Aorta (tissue), 5 donors: Measurements from ENCODE around the gene MYH11. TPM values are rescaled to one million over a fixed set of nuclear protein-coding genes. Genes with fewer than 3 reads are reported as not detected.

Experiments
- ATAC-seq: fragments of 200-7000 bp; cut with Tn5 transposase; one replicate; pipeline ENCODE4 v1.9.1; 2022; ENCODE audit warnings: moderate library complexity; ENCODE audit not compliant: low FRiP score
- DNase-seq, 2 donors: peaks; one replicate each; pipeline ENCODE4 v3.0.0-alpha.2; 2020
- H3K27ac ChIP-seq, 2 donors: one replicate each; pipeline ENCODE4 v1.5.1; 2013; ENCODE audit warnings: low read length in 2 of 2, mild to moderate bottlenecking in 2 of 2, moderate library complexity in 2 of 2, control low read depth in 1 of 2, inconsistent platforms in 1 of 2, low read depth in 1 of 2
- H3K27me3 ChIP-seq, 2 donors: one replicate each; pipeline ENCODE4 v1.6.1; 2013; ENCODE audit warnings: control low read depth in 1 of 2, low read length in 1 of 2, mild to moderate bottlenecking in 1 of 2, moderate library complexity in 1 of 2; ENCODE audit not compliant: insufficient read depth in 2 of 2, control insufficient read depth in 1 of 2
- H3K36me3 ChIP-seq, 2 donors: one replicate each; pipeline ENCODE4 v1.6.1; 2013; ENCODE audit warnings: control low read depth in 1 of 2, low read length in 1 of 2, mild to moderate bottlenecking in 1 of 2; ENCODE audit not compliant: insufficient read depth in 2 of 2, control insufficient read depth in 1 of 2
- H3K4me1 ChIP-seq, 2 donors: one replicate each; pipeline ENCODE4 v1.6.1; 2013; ENCODE audit warnings: low read length in 2 of 2, control low read depth in 1 of 2, mild to moderate bottlenecking in 1 of 2, moderate library complexity in 1 of 2; ENCODE audit not compliant: insufficient read depth in 2 of 2, control insufficient read depth in 1 of 2
- H3K4me3 ChIP-seq, 2 donors: one replicate each; pipeline ENCODE4 v1.5.1; 2013; ENCODE audit warnings: low read length in 2 of 2, control low read depth in 1 of 2, mild to moderate bottlenecking in 1 of 2
- H3K9me3 ChIP-seq: one replicate; pipeline ENCODE4 v1.6.1; 2013; ENCODE audit warnings: mild to moderate bottlenecking, low read length; ENCODE audit not compliant: control insufficient read depth
- WGBS, 2 donors: extraction: QIAGEN DNeasy Blood & Tissue Kit; methylation state at CpG; one replicate each; pipeline ENCODE4 v1.1.7; 2013; 5-methylcytosine and 5-hydroxymethylcytosine counted together
- intact Hi-C, 2 donors: fragments of 100-400 bp; cut with DNase I; formaldehyde crosslinking; loops; one replicate each; pipeline versions ENCODE4 v1.14.2 to v1.15.0; 2022
- polyA plus RNA-seq, 2 donors: library from polyadenylated mRNA; stranded (reverse); fragments of 200-250 nt; gene quantifications; one replicate each; pipeline ENCODE4 v1.2.3, GENCODE V29; 2013
- total RNA-seq, 2 donors: library from RNA; stranded (reverse); fragmentation: NEBNext Ultra II Directional; extraction: Animal tissue kit (Norgen Biotek cat#: 25700); gene quantifications; one replicate each; pipeline ENCODE4 v1.2.1, GENCODE V29; 2021
- donor health status: healthy with polysubstance abuse.
- donor health status: Bipolar disorder and iron deficiency.
- donor health status: DM: no; HTN: no; CAD: no.
- donor health status: DM: no; HTN: no; CAD: no.
- donor health status: DM: yes; HTN: yes; CAD: no.

MYH11 gene
- total and polyA plus RNA-seq, 4 donors: 631 to 2,053 (median 1,169) TPM

DNA sequence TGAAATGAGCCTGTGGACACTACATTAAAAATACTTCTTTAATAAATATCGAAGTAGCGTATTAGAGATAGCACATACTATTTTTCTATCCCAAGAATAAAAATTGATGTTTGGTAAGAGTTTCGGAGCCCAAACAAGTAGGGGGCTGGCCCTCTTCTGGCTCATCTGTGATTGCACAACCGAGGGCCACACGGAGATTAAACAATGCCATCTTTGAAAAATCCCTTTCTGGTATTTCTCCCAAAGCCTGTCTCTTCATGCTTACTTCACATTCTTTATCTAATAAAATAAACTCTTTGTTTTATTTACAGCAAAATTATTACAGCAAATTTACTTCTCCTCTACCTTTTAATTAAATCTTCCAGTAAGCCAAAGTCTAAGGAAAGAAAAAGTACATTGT lies 9.6 kb upstream of the MYH11 start:
- WGBS, 2 donors: 82 to 86% methylated on average over 5 of the region's 5 CpGs
- ATAC-seq: no peak
- DNase-seq: no peak
- intact Hi-C loops: no loop called here
- Histone ChIP-seq H3K27ac (no peak overlapping the region), H3K27me3 (no peaks in the 10 kb centered on the region), H3K4me3 (no peak overlapping the region), H3K9me3 (no peaks in the 10 kb centered on the region), H3K36me3 (peaks cover 0 to 1% of the 10 kb centered on the region in 2 donors), H3K4me1 (no peaks in the 10 kb centered on the region)

DNA sequence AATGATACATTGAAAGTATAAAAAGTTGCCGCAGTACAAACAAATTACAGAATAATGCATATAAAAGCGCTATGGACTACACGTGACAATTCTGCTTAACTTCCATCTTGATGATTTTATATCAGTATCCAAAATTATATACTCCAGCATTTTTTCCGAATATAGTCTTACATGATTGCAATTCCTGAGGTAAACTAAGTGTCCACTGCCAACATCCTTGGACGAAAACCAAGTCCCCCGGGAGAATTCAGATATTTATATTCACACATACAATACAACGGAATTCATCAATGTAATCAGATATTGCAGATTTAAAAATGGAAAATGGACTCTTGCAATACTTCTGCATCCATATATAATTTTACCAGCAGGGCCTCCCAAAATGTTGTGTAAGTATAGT lies 8.9 kb upstream of the MYH11 start:
- ATAC-seq (no peak), DNase-seq (no peak)
- 43 to 46% methylated on average over 7 of the region's 7 CpGs for WGBS, 2 donors
- Histone ChIP-seq H3K36me3 (peaks cover 0 to 1% of the 10 kb centered on the region in 2 donors), H3K4me3 (no peak overlapping the region), H3K27ac (no peak overlapping the region), H3K4me1 (no peaks in the 10 kb centered on the region), H3K27me3 (no peaks in the 10 kb centered on the region), H3K9me3 (no peaks in the 10 kb centered on the region)
- intact Hi-C loops: no loop called here

DNA sequence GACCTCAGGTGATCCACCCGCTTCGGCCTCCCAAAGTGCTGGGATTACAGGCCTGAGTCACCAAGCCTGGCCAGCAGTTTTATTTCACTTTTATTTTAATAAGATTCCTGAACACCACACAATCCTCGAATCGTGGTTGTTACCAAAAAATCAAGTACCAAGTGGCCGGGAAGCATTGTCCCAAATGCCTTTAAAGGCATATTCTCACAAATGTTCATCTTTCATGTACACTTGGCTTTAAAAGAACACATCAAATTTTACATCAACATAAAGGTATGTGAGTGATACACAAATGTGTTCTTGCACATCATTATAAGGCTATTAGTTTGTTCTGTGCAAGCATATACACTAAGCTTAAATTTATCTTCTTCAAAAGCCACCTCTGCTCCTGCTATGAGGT lies 8.1 kb upstream of the MYH11 start:
- H3K4me1 ChIP-seq: no peaks in the 10 kb centered on the region
- H3K36me3 ChIP-seq: peaks cover 0 to 1% of the 10 kb centered on the region in 2 donors
- no peak overlapping the region for H3K4me3 ChIP-seq
- no peak for DNase-seq
- WGBS, 2 donors: 80 to 82% methylated on average over 5 of the region's 5 CpGs
- no peak overlapping the region for H3K27ac ChIP-seq
- ATAC-seq: no peak
- no peaks in the 10 kb centered on the region for H3K27me3 ChIP-seq
- intact Hi-C loops: no loop called here
- H3K9me3 ChIP-seq: no peaks in the 10 kb centered on the region

DNA sequence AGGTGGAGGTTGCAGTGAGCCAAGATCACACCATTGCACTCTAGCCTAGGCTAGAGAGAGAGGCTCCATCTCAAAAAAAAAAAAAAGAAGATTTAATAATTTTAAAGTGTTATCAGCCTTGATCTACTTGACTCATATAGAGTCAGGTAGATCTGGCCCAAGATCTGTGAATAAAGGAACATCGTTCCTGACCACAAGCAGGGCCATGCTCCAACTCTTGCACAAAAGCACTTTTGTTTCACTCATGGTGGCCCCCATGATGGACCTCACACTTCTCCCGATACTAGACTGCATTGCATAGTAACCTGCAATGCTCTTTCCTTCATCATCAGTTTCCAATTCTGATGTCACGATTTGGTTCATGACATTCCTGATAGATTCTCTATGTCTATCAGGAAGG lies 5.2 kb upstream of the MYH11 start:
- H3K36me3 ChIP-seq: no peaks in the 10 kb centered on the region
- DNase-seq (no peak), ATAC-seq (no peak)
- no peak overlapping the region for H3K4me3 ChIP-seq
- intact Hi-C loops: no loop called here
- H3K4me1 ChIP-seq: no peaks in the 10 kb centered on the region
- no peaks in the 10 kb centered on the region for H3K27me3 ChIP-seq
- no peak overlapping the region for H3K27ac ChIP-seq
- 97 to 98% methylated on average over 3 of the region's 3 CpGs for WGBS, 2 donors
- H3K9me3 ChIP-seq: no peaks in the 10 kb centered on the region

DNA sequence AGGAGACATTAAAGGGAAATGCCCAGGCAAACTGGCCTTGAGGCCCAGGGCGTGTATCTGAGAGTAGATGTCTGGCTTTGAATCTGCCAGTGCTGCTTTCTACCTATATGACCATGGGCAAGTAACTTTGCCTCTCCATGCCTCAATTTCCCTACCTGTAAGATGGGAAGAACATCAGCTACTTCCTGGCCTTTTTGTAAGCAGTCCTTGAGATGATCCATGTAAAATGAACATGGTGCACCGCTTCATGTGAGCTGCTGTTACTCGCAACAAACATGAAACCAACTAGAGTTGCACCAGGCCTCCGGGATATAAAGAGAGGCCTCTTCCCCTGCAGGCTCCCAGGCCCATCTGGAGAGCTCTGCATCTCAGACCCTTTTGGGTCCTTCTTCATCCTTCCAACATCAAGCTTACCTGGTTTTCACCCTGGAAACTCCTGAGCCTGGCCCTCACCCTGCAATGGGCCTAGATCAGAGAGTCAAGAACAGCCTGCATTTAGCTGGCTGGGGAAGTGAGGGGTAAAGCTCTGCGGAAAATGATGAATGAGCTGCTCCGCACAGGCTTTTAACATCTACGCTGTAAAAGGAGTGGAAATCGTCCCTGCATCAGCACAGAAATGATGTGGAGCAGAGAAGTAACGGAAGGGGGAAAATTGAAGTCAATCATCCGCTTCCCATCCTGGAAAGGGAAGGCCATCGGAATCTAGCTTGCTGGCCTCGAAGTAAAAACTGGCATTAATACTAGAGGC lies 2.3 kb upstream of the MYH11 start:
- no peak for DNase-seq
- Histone ChIP-seq H3K9me3 (no peaks in the 10 kb centered on the region), H3K27me3 (no peaks in the 10 kb centered on the region), H3K36me3 (no peaks in the 10 kb centered on the region), H3K27ac (peak overlapping the region; percentile 96 to 97), H3K4me3 (no peak overlapping the region), H3K4me1 (no peaks in the 10 kb centered on the region)
- intact Hi-C loops: loop anchor here in 1 of 2 donors (10.0 kb wide), 1 partner anchor 226 kb away; no protein-coding TSS in a partner anchor
- ATAC-seq: no peak
- 67 to 73% methylated on average over 12 of the region's 12 CpGs for WGBS, 2 donors

DNA sequence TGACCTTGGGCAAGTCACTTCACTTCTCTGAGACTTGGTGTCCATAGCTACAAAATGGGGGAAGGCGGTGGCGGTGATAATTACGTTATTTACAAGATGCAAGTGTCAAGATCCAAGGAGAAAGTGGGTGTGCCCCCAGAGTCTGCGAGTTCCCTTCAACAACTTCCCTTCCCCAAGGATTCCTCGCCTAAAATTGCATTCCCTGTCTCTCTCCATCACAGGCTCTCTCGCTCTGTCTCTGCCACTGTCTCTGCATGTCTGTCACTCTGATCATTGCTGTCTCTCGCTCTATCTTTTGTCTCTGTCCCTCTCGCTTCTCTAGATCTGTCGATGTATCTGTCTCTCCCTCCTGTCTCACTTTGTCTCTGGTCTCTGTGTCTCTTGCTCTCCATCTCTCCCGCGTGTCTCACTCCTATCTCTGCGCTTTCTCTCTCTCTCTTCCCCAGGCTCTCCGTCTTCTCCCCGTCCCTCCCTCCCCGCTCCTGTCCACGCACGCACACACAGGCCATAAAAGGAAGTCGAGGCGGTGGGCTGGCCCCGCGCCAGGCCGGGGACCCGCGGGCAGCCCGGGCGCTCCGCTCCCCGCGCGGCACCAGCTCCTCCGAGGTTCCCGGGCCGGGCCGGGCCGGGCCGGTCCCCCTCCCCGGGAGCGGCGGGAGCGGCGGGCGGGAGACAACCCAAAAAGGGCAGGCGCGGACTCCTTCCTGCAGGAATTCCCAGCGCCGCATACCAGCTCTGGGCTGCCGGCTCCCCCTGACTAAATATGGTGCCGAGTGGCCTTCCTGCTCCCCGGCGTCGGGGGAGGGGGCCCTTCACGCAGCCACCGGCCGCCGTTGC lies 1.1 kb upstream of the MYH11 start:
- DNase-seq (peak; percentile 85 to 91), ATAC-seq (peak; percentile 84)
- H3K36me3 ChIP-seq: no peaks in the 10 kb centered on the region
- WGBS, 2 donors: 1% methylated on average over 45 to 55 of the region's 55 CpGs
- no peaks in the 10 kb centered on the region for H3K4me1 ChIP-seq
- H3K27me3 ChIP-seq: no peaks in the 10 kb centered on the region
- H3K9me3 ChIP-seq: no peaks in the 10 kb centered on the region
- peak overlapping the region; percentile 96 to 97 for H3K27ac ChIP-seq
- peak overlapping the region; percentile 83 to 99 for H3K4me3 ChIP-seq
- intact Hi-C loops: loop anchor here in 1 of 2 donors (10.0 kb wide), 1 partner anchor 227 kb away; no protein-coding TSS in a partner anchor

DNA sequence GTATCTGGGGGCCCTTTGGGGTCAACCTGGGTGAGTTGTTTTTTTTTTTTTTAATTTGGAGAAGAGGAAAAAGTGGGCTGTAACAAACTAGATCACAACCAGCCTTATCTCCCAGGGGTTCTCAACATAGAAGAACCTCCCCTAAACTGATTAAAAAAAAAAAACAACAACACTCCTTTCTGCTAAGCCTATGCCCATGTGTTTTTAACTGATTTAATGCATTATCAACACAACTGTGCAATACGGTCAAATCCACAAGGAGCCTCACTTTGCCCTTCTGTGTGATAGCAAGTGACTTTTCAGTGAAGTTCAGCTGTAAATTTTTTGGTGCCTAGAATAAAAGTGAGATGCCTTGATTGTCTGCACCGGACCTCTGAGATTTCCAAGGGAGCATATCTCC lies 646 bp downstream of the MYH11 start:
- H3K9me3 ChIP-seq: no peaks in the 10 kb centered on the region
- H3K4me1 ChIP-seq: no peaks in the 10 kb centered on the region
- H3K36me3 ChIP-seq: no peaks in the 10 kb centered on the region
- no peaks in the 10 kb centered on the region for H3K27me3 ChIP-seq
- H3K27ac ChIP-seq: peak overlapping the region; percentile 85 to 97
- intact Hi-C loops: loop anchor here in 1 of 2 donors (10.0 kb wide), 1 partner anchor 229 kb away; no protein-coding TSS in a partner anchor
- DNase-seq (no peak), ATAC-seq (no peak)
- H3K4me3 ChIP-seq: peak overlapping the region; percentile 83 to 99
- 3% methylated on average over 2 of the region's 2 CpGs for WGBS, 2 donors

DNA sequence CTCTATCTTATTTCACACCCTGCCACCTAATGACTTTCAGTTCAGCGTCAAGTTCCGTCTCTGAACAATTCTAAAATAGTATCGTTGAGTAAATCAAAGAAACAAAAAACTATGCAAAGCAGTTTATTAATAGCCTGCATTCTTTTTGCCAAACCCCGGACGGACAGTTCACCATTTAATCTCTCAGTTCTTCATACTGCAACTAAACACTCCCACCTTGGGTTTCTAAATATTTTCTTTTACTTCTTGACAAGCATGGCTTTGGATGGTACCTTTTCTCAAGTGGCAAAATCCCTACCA lies 1.2 kb downstream of the MYH11 start:
- peak overlapping the region; percentile 85 to 97 for H3K27ac ChIP-seq
- ATAC-seq: no peak

More for the DNA sequence above, 1.2 kb downstream of the MYH11 start:
- no peaks in the 10 kb centered on the region for H3K4me1 ChIP-seq
- no peaks in the 10 kb centered on the region for H3K27me3 ChIP-seq
- H3K9me3 ChIP-seq: no peaks in the 10 kb centered on the region
- no peak for DNase-seq
- peaks cover 0 to 2% of the 10 kb centered on the region in 2 donors for H3K36me3 ChIP-seq
- peak overlapping the region; percentile 83 to 99 for H3K4me3 ChIP-seq
- 2 to 3% methylated on average over 5 of the region's 5 CpGs for WGBS, 2 donors
- intact Hi-C loops: loop anchor here in 1 of 2 donors (10.0 kb wide), 1 partner anchor 229 kb away; no protein-coding TSS in a partner anchor
